ENCODE data around the gene F5. TPM values are rescaled to one million over a fixed set of nuclear protein-coding genes. Genes with fewer than 3 reads are reported as not detected.
"Not testable (repeated sequence)": the region's sequence is repeated elsewhere in the genome, so short reads cannot be mapped to it uniquely, and the experiment has no call there.

The F5 gene
- total RNA-seq, 1 experiment from 2014 or later = 0.09 TPM

DNA sequence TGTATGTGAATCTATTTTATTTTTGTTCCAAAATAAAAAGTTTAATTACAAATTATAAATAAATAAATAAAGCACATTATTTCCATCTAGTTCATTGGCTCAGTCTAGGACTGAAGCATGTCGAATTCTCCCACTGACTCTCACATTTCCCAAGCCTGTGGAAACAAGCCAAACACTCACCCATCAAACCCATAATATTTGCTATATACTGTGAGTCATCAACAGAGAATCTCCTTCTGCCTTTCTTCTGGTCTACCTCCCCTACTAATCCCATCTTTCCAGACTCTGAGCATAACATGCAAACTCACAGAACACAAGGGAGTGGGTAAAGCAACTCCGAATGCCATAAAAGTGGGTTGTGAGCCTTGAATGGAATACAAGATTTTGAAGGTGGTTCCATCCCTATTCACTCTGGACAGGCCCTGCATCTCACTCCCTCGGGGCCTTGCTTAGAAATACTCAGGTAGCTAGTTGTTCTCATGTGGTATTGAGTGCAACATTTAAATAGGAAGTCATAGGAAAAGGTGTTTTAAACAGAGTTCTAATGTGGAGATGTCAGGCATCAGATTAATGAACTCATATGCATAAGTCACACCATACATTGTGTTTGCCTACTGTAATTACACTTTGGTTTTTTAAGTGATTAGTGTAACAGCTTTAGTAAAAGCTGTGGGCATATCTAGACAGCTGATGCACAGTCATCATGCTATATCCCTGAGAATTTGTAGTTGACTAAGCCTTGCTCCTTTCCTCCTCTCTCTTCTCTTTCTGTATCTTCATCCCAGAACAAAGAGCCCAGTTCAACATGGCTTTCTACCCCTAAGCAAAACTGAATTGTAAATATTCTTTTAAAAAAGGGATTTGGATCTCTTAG is 47.0 kb downstream of the F5 start:
- DNase-seq (ENCODE audit: unreplicated experiment) = peak; percentile 95
- ChIA-PET CTCF (interaction anchor here (0.5 to 2.2 kb wide), 7 partner anchors 8 to 271 kb away, joined by 3 to 10 read pairs (median 4); partner anchors contain the start of gene SLC19A2), POLR2A (interaction anchor here (0.7 to 2.2 kb wide), 4 partner anchors 10 to 55 kb away, joined by 3 to 7 read pairs (median 5); partner anchors contain the start of gene SLC19A2)
- Mint-ChIP-seq H3K4me3 (ENCODE audit: unreplicated experiment) (no peak overlapping the region), H3K9me3 (ENCODE audit: unreplicated experiment) (no peaks in the 10 kb centered on the region), H3K27ac (ENCODE audit: low read depth, unreplicated experiment) (no peak overlapping the region), H3K27me3 (ENCODE audit: insufficient read depth, unreplicated experiment) (no peaks in the 10 kb centered on the region), H3K36me3 (ENCODE audit: insufficient read depth, unreplicated experiment) (no peaks in the 10 kb centered on the region), H3K4me1 (ENCODE audit: insufficient read depth, unreplicated experiment) (peaks cover 14% of the 10 kb centered on the region)
- intact Hi-C loops (cut with micrococcal nuclease) = loop anchor here (2.0 kb wide), 1 partner anchor 54 kb away; the partner anchor contains the start of gene SLC19A2
- TF ChIP-seq, protein P1, sequence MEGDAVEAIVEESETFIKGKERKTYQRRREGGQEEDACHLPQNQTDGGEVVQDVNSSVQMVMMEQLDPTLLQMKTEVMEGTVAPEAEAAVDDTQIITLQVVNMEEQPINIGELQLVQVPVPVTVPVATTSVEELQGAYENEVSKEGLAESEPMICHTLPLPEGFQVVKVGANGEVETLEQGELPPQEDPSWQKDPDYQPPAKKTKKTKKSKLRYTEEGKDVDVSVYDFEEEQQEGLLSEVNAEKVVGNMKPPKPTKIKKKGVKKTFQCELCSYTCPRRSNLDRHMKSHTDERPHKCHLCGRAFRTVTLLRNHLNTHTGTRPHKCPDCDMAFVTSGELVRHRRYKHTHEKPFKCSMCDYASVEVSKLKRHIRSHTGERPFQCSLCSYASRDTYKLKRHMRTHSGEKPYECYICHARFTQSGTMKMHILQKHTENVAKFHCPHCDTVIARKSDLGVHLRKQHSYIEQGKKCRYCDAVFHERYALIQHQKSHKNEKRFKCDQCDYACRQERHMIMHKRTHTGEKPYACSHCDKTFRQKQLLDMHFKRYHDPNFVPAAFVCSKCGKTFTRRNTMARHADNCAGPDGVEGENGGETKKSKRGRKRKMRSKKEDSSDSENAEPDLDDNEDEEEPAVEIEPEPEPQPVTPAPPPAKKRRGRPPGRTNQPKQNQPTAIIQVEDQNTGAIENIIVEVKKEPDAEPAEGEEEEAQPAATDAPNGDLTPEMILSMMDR (IDR thresholded peaks at IDR 0.05; ENCODE audit: unreplicated experiment) = no peak
- BruUV-seq (replicated peaks) = no TSS peak

DNA sequence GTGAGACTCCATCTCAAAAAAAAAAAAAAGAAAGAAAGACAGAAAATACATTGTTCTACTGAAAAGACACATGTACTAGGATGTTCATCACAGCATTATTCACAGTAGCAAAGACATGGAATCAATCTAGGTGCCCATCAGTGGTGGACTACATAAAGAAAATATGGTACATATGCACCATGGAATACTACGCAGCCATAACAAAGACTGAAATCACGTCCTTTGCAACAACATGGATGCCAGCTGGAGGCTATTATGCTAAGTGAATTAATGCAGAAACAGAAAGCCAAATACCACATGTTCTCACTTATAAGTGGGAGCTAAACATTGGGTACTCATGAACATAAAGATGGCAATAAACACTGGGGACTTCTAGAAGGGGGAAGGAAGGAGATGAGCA is 51.6 kb downstream of the F5 start:
- Mint-ChIP-seq H3K9me3 (ENCODE audit: unreplicated experiment) (peaks cover 12% of the 10 kb centered on the region), H3K27me3 (ENCODE audit: insufficient read depth, unreplicated experiment) (no peaks in the 10 kb centered on the region), H3K36me3 (ENCODE audit: insufficient read depth, unreplicated experiment) (peaks cover 8% of the 10 kb centered on the region), H3K27ac (ENCODE audit: low read depth, unreplicated experiment) (no peak overlapping the region), H3K4me1 (ENCODE audit: insufficient read depth, unreplicated experiment) (peaks cover 23% of the 10 kb centered on the region), H3K4me3 (ENCODE audit: unreplicated experiment) (no peak overlapping the region)
- no peak for DNase-seq (ENCODE audit: unreplicated experiment)
- TF ChIP-seq, protein P1 (IDR thresholded peaks at IDR 0.05; ENCODE audit: unreplicated experiment) = no peak
- intact Hi-C loops (cut with micrococcal nuclease) = no loop called here
- no TSS peak for BruUV-seq (replicated peaks)
- ChIA-PET POLR2A (interaction anchor here (3.3 kb wide), 1 partner anchor 49 kb away, joined by 10 read pairs; the partner anchor contains the start of gene SLC19A2), CTCF (interaction anchor here (0.6 to 3.9 kb wide), 7 partner anchors 8 to 148 kb away, joined by 3 to 23 read pairs (median 3); partner anchors contain the start of gene F5)

DNA sequence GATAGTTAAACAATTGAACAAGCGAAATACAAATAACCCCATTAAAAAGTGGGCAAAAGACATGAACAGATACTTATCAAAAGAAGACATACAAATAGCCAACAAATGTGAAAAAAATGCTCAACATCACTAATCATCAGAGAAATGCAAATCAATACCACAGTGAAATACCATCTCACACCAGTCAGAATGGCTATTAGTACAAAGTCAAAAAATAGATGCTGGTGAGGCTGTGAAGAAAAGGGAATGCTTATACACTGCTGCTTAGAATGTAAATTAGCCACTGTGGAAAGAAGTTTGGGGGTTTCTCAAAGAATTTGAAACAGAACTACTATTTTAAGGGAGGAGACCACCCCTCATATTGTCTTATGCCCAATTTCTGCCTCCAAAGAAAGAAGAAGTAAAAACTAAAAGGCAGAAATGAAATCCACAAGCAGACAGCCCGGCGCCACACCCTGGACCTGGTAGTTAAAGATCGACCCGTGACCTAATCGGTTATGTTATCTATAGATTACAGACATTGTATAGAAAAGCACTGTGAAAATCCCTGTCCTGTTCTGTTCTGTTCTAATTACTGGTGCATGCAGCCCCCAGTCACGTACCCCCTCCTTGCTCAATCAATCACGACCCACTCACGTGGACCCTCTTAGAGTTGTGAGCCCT is 52.6 kb downstream of the F5 start:
- DNase-seq (ENCODE audit: unreplicated experiment); H3K4me3 Mint-ChIP-seq (ENCODE audit: unreplicated experiment); H3K27me3 Mint-ChIP-seq (ENCODE audit: insufficient read depth, unreplicated experiment); BruUV-seq (replicated peaks); intact Hi-C loops (cut with micrococcal nuclease); H3K36me3 Mint-ChIP-seq (ENCODE audit: insufficient read depth, unreplicated experiment); H3K27ac Mint-ChIP-seq (ENCODE audit: low read depth, unreplicated experiment); POLR2A ChIA-PET: not testable (repeated sequence)
- Mint-ChIP-seq H3K9me3 (ENCODE audit: unreplicated experiment) (peaks cover 12% of the 10 kb centered on the region), H3K4me1 (ENCODE audit: insufficient read depth, unreplicated experiment) (peaks cover 23% of the 10 kb centered on the region)
- CTCF ChIA-PET = interaction anchor here (0.6 to 3.9 kb wide), 8 partner anchors 9 to 1865 kb away, joined by 3 to 23 read pairs (median 4); no protein-coding TSS in a partner anchor

DNA sequence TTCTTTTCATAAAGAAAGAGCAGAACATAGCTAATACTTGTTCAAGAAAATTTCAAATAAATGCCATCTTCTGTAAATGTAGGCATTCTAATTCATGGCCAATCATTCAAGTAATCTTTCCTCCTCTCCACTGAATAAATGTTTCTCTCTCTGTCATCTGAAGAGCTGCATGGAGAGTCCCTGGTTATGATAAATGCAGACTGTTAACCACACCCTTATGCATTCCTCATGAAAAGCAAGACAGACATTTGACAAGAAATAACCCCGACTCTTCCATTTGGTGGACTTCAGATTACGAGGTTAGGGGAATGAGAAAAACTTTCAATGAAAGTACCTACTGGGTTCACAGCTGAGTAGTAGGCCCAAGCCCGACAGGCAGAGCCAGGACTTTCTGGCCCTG is 55.8 kb downstream of the F5 start:
- intact Hi-C loops (cut with micrococcal nuclease) = no loop called here
- ChIA-PET CTCF (interaction anchor here (0.8 to 3.1 kb wide), 11 partner anchors 16 to 927 kb away, joined by 3 to 16 read pairs (median 4); no protein-coding TSS in a partner anchor), POLR2A (interaction anchor here (0.7 to 5.7 kb wide), 6 partner anchors 12 to 1232 kb away, joined by 3 to 84 read pairs (median 7); partner anchors contain the start of genes BLZF1, NME7 and SLC19A2)
- no peak overlapping the region for H3K4me3 Mint-ChIP-seq (ENCODE audit: unreplicated experiment)
- H3K36me3 Mint-ChIP-seq (ENCODE audit: insufficient read depth, unreplicated experiment) = peaks cover 8% of the 10 kb centered on the region
- no peak overlapping the region for H3K27ac Mint-ChIP-seq (ENCODE audit: low read depth, unreplicated experiment)
- TF ChIP-seq, protein P1 (IDR thresholded peaks at IDR 0.05; ENCODE audit: unreplicated experiment) = no peak
- no TSS peak for BruUV-seq (replicated peaks)
- H3K4me1 Mint-ChIP-seq (ENCODE audit: insufficient read depth, unreplicated experiment) = peaks cover 33% of the 10 kb centered on the region
- H3K27me3 Mint-ChIP-seq (ENCODE audit: insufficient read depth, unreplicated experiment) = no peaks in the 10 kb centered on the region
- DNase-seq (ENCODE audit: unreplicated experiment) = no peak
- peaks cover 12% of the 10 kb centered on the region for H3K9me3 Mint-ChIP-seq (ENCODE audit: unreplicated experiment)
